Fibroblast of skin of left biceps (primary cell): ENCODE measurements around the gene KYAT1.

Experiments used
- DNase-seq, 2 experiments: peaks; one replicate each; pipeline ENCODE4 v3.0.0-alpha.2; 2013; ENCODE audit warnings: low read depth in 2 of 2

Gene KYAT1

GRCh38 chr9:128838338-128838737, 43.4 kb downstream of the KYAT1 start:
- no peak for DNase-seq

DNA sequence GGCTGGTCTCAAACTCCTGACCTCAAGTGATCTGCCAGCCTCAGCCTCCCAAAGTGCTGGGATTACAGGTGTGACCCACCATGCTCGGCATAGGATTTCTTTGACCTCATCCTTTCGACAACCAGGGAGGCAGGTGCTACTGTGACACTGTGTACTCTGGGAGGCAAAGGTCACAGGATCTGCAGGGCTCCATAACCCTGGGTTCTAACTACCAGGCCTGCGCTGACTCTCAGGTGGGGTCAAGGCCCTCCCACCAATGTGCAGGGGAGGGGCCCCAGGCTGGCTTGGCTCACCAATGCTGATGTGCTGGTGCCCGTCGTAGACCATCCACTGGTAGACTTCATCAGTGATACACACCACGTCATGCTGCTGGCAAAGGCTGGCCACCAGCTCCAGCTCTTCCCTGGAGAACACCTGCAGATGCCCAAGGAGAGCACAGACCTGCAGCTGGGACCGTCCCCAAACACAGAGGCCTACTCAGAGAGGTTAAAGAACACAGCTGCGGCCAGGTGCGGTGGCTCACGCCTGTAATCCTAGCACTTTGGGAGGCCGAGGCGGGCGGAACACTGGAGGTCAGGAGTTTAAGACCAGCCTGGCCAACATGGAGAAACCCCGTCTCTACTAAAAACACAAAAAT, 45.1 kb downstream of the KYAT1 start:
- no peak for DNase-seq

GRCh38 chr9:128835246-128836210, 46.2 kb downstream of the KYAT1 start:
- no peak for DNase-seq

GRCh38 chr9:128833696-128834095, 48.1 kb downstream of the KYAT1 start:
- DNase-seq, result no peak

DNA sequence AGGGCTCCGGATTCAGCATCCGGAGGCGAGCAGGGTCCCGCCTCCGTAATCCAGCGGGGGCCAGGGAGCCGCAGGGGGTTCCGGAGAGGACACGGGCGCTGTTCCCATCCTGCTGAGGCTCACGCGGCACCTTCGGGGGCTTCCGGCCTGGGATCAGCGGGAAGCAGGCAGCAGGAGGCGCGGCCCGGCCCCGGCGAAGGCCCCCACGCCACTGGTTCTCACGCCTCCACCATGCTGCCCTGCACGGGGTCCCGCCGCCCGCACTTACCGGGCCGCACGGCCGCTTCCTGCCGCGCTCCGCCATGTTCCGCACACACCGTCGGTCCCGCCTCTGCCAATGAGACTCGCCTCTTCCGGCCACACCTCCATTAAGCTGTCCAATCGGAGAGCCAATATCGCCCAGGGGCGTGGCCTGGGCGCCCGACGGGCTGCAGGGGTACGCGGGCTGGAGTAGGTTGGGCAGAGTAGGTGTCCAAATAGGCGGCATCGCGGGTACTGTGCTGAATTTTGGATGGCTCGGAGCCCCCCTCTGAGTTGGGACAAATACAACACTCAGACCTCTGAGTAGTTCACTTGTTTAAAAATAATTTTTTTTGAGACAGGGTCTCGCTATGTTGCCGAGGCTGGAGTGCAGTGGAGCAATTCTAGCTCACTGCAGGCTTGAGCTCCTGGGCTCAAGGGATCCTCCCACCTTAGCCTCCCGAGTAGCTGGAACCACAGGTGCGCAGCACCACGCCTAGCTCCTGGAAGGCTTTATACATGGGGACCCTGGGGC, 52.1 kb downstream of the KYAT1 start, which contains the start of gene SPOUT1:
Gene SPOUT1, minus strand, starts transcription at position 318 of the 775 bp plus-strand sequence. Its CDS starts 14 bp downstream, at position 304.
- DNase-seq, result peak; percentile 60 to 61

GRCh38 chr9:128828719-128829452, 52.9 kb downstream of the KYAT1 start:
- DNase-seq, result no peak

- DNase-seq, result no peak
These were observed 53.5 kb downstream of the KYAT1 start for GRCh38 chr9:128828267-128828666.

GRCh38 chr9:128825923-128826700, 55.6 kb downstream of the KYAT1 start:
- no peak for DNase-seq

DNA sequence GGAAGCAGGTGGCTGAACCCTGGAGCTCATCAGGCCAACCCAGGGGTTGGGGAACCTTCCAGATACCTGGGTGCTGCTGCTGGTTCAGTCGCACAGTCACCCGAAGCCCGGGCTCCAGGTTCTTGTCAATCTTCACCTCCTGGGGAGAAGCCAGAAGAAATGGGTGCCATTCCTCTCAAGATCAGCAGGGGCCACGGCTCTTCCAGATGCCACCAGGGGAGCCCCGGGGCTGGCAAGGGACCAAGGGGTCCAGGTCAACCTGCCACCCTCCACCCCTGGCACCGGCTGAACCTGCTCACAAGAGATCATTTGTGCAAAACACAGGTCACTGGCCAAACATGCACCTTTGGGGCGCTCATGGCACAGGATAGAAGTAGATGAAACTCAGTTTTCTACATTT, 56.8 kb downstream of the KYAT1 start:
- DNase-seq, result no peak

DNA sequence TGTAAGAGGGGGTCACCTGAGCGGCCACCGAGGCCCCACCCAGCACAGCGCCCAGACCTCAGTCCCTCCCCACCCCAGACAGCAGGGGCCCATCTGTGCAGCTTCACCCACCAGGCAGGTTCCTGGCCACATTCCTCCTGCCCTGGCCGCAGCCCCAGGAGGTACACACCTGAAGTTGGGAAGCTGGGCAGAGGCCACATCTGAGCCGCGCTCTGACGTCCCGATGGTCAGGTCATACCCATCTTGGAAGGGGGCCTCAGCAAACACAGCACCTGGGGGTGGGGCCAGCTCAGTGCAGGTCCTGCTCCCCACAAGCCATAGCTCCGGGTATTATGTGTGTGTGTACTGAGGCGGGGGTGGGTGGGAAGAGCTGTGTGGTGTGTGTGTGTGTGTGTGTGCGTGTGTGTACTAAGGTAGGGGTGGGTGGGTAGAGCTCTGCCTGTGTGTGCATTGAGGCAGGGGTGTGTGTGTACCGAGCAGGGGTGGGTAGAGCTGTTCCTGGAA, 57.8 kb downstream of the KYAT1 start:
- DNase-seq, result no peak

DNA sequence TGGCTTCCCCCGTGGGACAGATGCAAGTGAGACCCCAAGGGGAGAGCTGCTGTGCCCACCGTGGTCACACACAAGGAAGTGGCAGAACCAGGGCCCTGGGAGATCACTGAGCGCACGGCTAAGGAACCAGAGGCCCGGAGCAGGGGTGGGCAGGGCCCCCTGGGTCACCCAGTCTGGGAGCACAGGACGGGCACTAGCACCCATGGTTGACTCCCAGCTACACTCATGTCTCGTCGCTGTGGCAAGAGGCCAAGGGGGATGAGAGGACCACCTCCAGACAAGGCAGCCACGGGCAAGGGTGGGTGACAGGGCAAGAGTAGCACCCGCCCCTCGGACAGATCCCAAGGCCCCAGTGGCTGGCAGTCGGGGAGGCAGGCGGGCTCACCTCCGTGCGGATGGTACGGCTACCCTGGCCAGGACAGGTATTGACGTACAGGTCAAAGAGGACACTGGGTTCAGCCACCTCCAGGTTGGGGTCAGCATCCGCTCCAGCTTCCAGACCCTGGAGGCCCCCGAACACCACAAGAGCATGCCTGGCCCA, 58.3 kb downstream of the KYAT1 start:
- no peak for DNase-seq

- no peak for DNase-seq
These were observed 59.2 kb downstream of the KYAT1 start for GRCh38 chr9:128822407-128823042.

DNA sequence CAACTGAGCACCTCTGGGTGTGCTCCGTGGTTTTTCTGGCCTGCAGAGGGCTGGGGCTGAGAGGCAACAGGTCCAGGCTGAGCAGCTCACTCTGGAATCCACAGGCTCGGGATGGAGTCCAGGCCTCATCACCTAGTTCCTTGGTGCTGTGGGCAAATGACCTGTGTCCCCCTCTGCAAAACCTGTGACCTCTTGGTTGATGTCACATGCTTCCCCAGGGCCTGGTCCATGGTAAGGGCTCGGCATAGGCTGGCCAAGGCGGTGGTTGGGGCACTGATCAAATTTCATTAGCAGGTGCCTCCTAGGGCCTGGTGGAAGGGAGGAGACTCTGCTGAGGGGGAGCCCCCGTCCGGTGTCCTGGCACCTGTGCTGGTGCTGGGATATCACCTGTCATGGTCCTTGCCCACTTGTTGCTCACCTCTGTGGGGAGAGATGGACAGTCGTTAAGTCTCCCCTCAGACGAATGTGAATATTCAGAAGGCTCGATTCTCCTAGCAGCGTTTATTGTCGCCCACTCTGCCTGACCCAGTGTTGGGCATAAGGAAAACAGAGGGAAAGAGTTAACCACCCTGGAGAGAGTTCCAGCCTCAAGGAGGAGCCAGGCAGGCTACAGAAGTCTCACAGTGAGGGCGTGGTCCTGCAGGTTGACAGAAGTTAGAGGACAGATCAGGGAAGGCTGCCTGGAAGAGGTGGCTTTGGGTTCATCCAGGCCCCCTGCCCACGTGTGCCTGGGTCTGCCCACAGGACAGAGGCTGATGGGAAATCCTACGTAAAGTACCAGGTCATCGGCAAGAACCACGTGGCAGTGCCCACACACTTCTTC, 60.0 kb downstream of the KYAT1 start:
- DNase-seq, result no peak

DNA sequence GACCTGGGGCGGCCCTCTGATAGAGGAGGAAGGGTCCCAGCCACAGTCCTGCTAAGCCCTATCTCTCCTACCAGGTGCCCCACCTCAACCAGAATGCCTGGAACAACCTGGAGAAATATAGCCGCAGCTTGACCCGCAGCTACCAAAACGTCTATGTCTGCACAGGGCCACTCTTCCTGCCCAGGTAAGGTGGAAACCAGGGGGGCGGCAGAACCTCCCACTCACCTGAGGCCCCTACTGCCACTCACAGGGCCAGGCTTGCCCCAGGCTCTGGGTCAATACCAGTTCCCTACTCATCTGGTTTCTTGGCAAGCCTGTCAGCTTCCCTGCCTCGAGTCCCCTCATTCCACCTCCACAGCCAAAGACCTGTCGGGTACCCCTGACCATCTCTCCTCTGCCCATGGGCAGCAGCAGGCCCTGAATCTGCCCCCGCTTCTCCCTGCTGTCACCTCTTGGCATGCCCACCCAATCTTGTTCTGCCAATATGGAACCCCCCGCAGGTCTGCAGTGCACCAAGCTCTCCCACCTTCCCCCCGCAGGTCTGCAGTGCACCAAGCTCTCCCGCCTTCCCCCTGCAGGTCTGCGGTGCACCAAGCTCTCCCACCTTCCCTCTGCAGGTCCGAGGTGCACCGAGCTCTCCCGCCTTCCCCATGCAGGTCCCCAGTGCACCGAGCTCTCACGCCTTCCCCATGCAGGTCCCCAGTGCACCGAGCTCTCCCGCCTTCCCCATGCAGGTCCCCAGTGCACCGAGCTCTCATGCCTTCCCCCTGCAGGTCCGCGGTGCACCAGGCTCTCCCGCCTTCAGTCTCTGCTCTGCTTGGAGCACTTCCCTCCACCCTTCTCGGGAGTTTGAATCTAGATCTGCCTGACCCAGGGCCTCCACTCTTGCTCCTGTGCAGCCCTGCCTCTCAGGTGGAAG, 60.8 kb downstream of the KYAT1 start:
- DNase-seq, result no peak

GRCh38 chr9:128819716-128820664, 61.8 kb downstream of the KYAT1 start:
- peak in 1 of 2 experiments; percentile 2 for DNase-seq
